RKO (cell line): ENCODE results near the gene SMC1A.
A peak's percentile ranks its signal among the peaks of the same experiment; 100 is the strongest.
"Not testable (repeated sequence)": the region's sequence is repeated elsewhere in the genome, so short reads cannot be mapped to it uniquely, and the experiment has no call there.

ENCODE experiments used
- DNase-seq: peaks from one replicate; pipeline ENCODE4 v3.0.0-alpha.2; 2016; ENCODE audit warnings: low spot score

SMC1A gene

GRCh38 chrX:53422086-53422860, at the start of gene SMC1A:
Gene SMC1A, minus strand, starts transcription at chrX:53422654. Its CDS starts 54 bp downstream, at chrX:53422600.
- peak; percentile 99 for DNase-seq

- DNase-seq: no peak
Observed at GRCh38 chrX:53471346-53471745, 48.9 kb upstream of the SMC1A start.

- not testable (repeated sequence) for DNase-seq
Observed at GRCh38 chrX:53468659-53469058, 46.2 kb upstream of the SMC1A start.

GRCh38 chrX:53458082-53458481, 35.6 kb upstream of the SMC1A start:
- no peak for DNase-seq

- DNase-seq: no peak
Observed at GRCh38 chrX:53456254-53456653, 33.8 kb upstream of the SMC1A start.

GRCh38 chrX:53452812-53453211, 30.4 kb upstream of the SMC1A start:
- no peak for DNase-seq

- no peak for DNase-seq
Observed at GRCh38 chrX:53449632-53450031, 27.2 kb upstream of the SMC1A start.

- no peak for DNase-seq
Observed at GRCh38 chrX:53447441-53447840, 25.0 kb upstream of the SMC1A start.

GRCh38 chrX:53445977-53446376, 23.5 kb upstream of the SMC1A start:
- peak; percentile 60 for DNase-seq

GRCh38 chrX:53442322-53442631, 19.8 kb upstream of the SMC1A start:
- no peak for DNase-seq

- peak; percentile 87 for DNase-seq
Observed at GRCh38 chrX:53441531-53442321, 19.3 kb upstream of the SMC1A start.

- peak; percentile 81 for DNase-seq
Observed at GRCh38 chrX:53440621-53441517, 18.4 kb upstream of the SMC1A start.

- DNase-seq: peak; percentile 51
Observed at GRCh38 chrX:53440101-53440500, 17.6 kb upstream of the SMC1A start.

- no peak for DNase-seq
Observed at GRCh38 chrX:53438832-53439230, 16.4 kb upstream of the SMC1A start.

GRCh38 chrX:53438174-53438831, 15.8 kb upstream of the SMC1A start:
- no peak for DNase-seq

GRCh38 chrX:53437206-53437605, 14.8 kb upstream of the SMC1A start:
- DNase-seq: no peak

GRCh38 chrX:53435997-53436396, 13.5 kb upstream of the SMC1A start:
- DNase-seq: peak; percentile 80

- DNase-seq: peak; percentile 85
Observed at GRCh38 chrX:53433651-53434639, 11.5 kb upstream of the SMC1A start, which contains the start of gene HSD17B10. Gene HSD17B10, minus strand, starts transcription at chrX:53434370. Its CDS starts 25 bp downstream, at chrX:53434345.

GRCh38 chrX:53430231-53430630, 7.8 kb upstream of the SMC1A start:
- no peak for DNase-seq

- DNase-seq: no peak
Observed at GRCh38 chrX:53429755-53430154, 7.3 kb upstream of the SMC1A start.
